NCI-H748 treated with DMSO at 0.1 percent for 48 hours (cell line): ENCODE results near the gene TOR1B.
A peak's percentile ranks its signal among the peaks of the same experiment; 100 is the strongest.
"Not testable (repeated sequence)": the region's sequence is repeated elsewhere in the genome, so short reads cannot be mapped to it uniquely, and the experiment has no call there.

Experiments used
- DNase-seq: peaks from one replicate; lab custom pipeline; 2025; lab: John Stamatoyannopoulos, UW

TOR1B gene

GRCh38 chr9:129802833-129803675, at the start of gene TOR1B:
Gene TOR1B, plus strand, starts transcription at chr9:129803184. Its CDS starts 29 bp downstream, at chr9:129803213.
- peak; percentile 69 for DNase-seq

- DNase-seq, result no peak
Observed at GRCh38 chr9:129755151-129755550, 47.8 kb upstream of the TOR1B start.

- no peak for DNase-seq
Observed at GRCh38 chr9:129756191-129756590, 46.8 kb upstream of the TOR1B start.

- no peak for DNase-seq
Observed at GRCh38 chr9:129757045-129757444, 45.9 kb upstream of the TOR1B start.

- no peak for DNase-seq
Observed at GRCh38 chr9:129759319-129759718, 43.7 kb upstream of the TOR1B start.

- DNase-seq, result no peak
Observed at GRCh38 chr9:129759804-129760502, 43.0 kb upstream of the TOR1B start.

- not testable (repeated sequence) for DNase-seq
Observed at GRCh38 chr9:129760784-129761183, 42.2 kb upstream of the TOR1B start.

- DNase-seq, result no peak
Observed at GRCh38 chr9:129761293-129761900, 41.6 kb upstream of the TOR1B start.

GRCh38 chr9:129761901-129762369, 41.0 kb upstream of the TOR1B start:
- no peak for DNase-seq

GRCh38 chr9:129762370-129762984, 40.5 kb upstream of the TOR1B start:
- DNase-seq, result not testable (repeated sequence)

- no peak for DNase-seq
Observed at GRCh38 chr9:129762985-129763926, 39.7 kb upstream of the TOR1B start.

- DNase-seq, result no peak
Observed at GRCh38 chr9:129765764-129766317, 37.1 kb upstream of the TOR1B start.

- DNase-seq, result no peak
Observed at GRCh38 chr9:129768486-129768885, 34.5 kb upstream of the TOR1B start.

GRCh38 chr9:129769669-129770068, 33.3 kb upstream of the TOR1B start:
- DNase-seq, result no peak

GRCh38 chr9:129770741-129771140, 32.2 kb upstream of the TOR1B start:
- no peak for DNase-seq

GRCh38 chr9:129773262-129774048, 29.5 kb upstream of the TOR1B start:
- no peak for DNase-seq

GRCh38 chr9:129774791-129775447, 28.1 kb upstream of the TOR1B start:
- DNase-seq, result no peak

GRCh38 chr9:129775448-129775798, 27.6 kb upstream of the TOR1B start:
- DNase-seq, result no peak

GRCh38 chr9:129776096-129776495, 26.9 kb upstream of the TOR1B start:
- not testable (repeated sequence) for DNase-seq

GRCh38 chr9:129776566-129776937, 26.4 kb upstream of the TOR1B start:
- no peak for DNase-seq
